Esophagus squamous epithelium (tissue), 5 donors: ENCODE results near the gene SAC3D1. TPM values are rescaled to one million over a fixed set of nuclear protein-coding genes. Genes with fewer than 3 reads are reported as not detected.
A peak's percentile ranks its signal among the peaks of the same experiment; 100 is the strongest.

Source experiments
- DNase-seq: peaks from one replicate; lab custom pipeline; 2025; lab: John Stamatoyannopoulos, UW
- H3K27ac ChIP-seq, 4 donors: fragments of 200-600 bp; sonication (generic); one replicate each; pipeline ENCODE4 v1.5.1; 2016 to 2019; ENCODE audit warnings: mild to moderate bottlenecking in 1 of 4
- H3K27me3 ChIP-seq, 4 donors: fragments of 200-600 bp; sonication (generic); 1 replicate in 3 of 4; 2 replicates in 1 of 4; pipeline versions ENCODE4 v1.5.1 to v1.6.0; 2017 to 2021; ENCODE audit warnings: antibody characterized with exemption in 1 of 4
- H3K36me3 ChIP-seq, 3 donors: fragments of 200-600 bp; sonication (generic); one replicate each; pipeline ENCODE4 v1.5.1; 2016 to 2019
- H3K4me1 ChIP-seq, 3 donors: fragments of 200-600 bp; sonication (generic); one replicate each; pipeline ENCODE4 v1.5.1; 2017 to 2019
- H3K4me3 ChIP-seq, 4 donors: fragments of 200-600 bp; sonication (generic); 1 replicate in 3 of 4; 2 replicates in 1 of 4; pipeline ENCODE4 v1.5.1; 2016 to 2019; ENCODE audit warnings: mild to moderate bottlenecking in 2 of 4, moderate library complexity in 1 of 4
- H3K9me3 ChIP-seq, 3 donors: fragments of 200-600 bp; sonication (generic); one replicate each; pipeline ENCODE4 v1.5.1; 2016 to 2019
- POLR2A ChIP-seq, 4 donors: fragments of 450-650 bp; IDR thresholded peaks; one replicate each; pipeline ENCODE4 v1.6.1; 2017; ENCODE audit warnings: antibody characterized with exemption in 4 of 4, mild to moderate bottlenecking in 4 of 4, moderate library complexity in 3 of 4
- WGBS, 2 donors: methylation state at CpG; one replicate each; pipeline ENCODE4 v1.1.5; 2018; 5-methylcytosine and 5-hydroxymethylcytosine counted together
- intact Hi-C: fragments of 100-400 bp; cut with DNase I; formaldehyde crosslinking; loops from one replicate; pipeline ENCODE4 v1.15.0; 2022
- total RNA-seq, 4 donors: library from RNA; depleted of rRNA; stranded (reverse); fragments of >200 nt; gene quantifications; one replicate each; pipeline ENCODE4 v1.1.0, GENCODE V29; 2016
- TF ChIP-seq, protein P1 (sequence below), 6 experiments: fragments of 450-650 bp in 4 of 6; fragments of 200-600 bp in 2 of 6; sonication (generic) in 2 of 6; IDR thresholded peaks; one replicate each; pipeline ENCODE4 v1.5.1; 2016 to 2019; ENCODE audit warnings: antibody characterized with exemption in 6 of 6, mild to moderate bottlenecking in 4 of 6, moderate library complexity in 4 of 6
- donor health status: DM: yes; HTN: yes; CAD: no.

The SAC3D1 gene
- total RNA-seq, 4 donors from 2014 or later, result 9.2 to 19.0 (median 15.1) TPM

DNA sequence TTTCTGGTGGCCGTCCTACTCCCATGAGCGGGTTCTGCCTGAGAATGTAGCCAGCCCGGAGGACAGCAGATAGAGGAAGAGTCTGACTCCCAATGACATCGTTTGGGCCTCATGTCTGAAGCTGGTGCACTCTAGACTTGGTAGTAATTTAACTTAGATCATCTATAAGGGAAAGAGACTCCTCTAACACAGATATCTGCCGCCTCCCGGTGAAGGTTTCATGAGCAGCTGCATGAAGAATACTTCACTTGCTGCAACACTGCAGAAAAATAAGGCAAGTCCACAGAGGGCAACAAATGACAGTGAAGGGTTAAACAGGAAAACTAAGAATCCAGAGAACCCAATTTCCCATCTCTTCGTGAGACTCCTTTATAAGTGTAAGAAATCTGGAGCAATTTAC lies 33.0 kb upstream of the SAC3D1 start:
- Histone ChIP-seq H3K4me1 (peaks cover under 1 to 12% (median 1%) of the 10 kb centered on the region in 3 donors), H3K27me3 (no peaks in the 10 kb centered on the region), H3K9me3 (no peaks in the 10 kb centered on the region), H3K36me3 (no peaks in the 10 kb centered on the region), H3K27ac (no peak overlapping the region), H3K4me3 (no peak overlapping the region)
- TF ChIP-seq, protein P1, sequence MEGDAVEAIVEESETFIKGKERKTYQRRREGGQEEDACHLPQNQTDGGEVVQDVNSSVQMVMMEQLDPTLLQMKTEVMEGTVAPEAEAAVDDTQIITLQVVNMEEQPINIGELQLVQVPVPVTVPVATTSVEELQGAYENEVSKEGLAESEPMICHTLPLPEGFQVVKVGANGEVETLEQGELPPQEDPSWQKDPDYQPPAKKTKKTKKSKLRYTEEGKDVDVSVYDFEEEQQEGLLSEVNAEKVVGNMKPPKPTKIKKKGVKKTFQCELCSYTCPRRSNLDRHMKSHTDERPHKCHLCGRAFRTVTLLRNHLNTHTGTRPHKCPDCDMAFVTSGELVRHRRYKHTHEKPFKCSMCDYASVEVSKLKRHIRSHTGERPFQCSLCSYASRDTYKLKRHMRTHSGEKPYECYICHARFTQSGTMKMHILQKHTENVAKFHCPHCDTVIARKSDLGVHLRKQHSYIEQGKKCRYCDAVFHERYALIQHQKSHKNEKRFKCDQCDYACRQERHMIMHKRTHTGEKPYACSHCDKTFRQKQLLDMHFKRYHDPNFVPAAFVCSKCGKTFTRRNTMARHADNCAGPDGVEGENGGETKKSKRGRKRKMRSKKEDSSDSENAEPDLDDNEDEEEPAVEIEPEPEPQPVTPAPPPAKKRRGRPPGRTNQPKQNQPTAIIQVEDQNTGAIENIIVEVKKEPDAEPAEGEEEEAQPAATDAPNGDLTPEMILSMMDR (IDR thresholded peaks at IDR 0.05), result no peak
- no peak for TF ChIP-seq POLR2A (IDR thresholded peaks at IDR 0.05)
- DNase-seq, result no peak
- WGBS, 2 donors, result 68 to 81% methylated on average over 4 to 7 of the region's 7 CpGs
- intact Hi-C loops, result no loop called here

DNA sequence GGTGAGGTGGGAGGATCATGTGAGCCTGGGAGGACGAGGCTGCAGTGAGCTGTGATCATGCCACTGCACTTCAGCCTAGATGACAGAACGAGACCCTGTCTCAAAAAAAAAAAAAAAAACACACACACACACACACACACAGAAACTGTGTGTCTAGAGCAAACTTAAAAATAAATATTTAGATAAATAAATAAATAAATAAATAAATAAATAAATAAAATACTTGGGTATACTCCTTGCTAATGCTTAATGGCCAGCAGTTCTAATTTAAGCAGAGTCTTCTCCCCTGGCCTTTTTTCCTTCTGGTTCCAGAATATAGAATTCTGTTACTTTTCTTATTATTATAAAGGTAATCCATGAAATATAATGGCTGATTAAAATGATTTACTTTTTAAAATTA lies 32.1 kb upstream of the SAC3D1 start:
- WGBS, 2 donors, result 76 to 100% methylated on average over 2 of the region's 2 CpGs
- H3K36me3 ChIP-seq, result no peaks in the 10 kb centered on the region
- intact Hi-C loops, result no loop called here
- TF ChIP-seq, protein P1 (IDR thresholded peaks at IDR 0.05), result no peak
- TF ChIP-seq POLR2A (IDR thresholded peaks at IDR 0.05), result no peak
- H3K4me3 ChIP-seq, result no peak overlapping the region
- H3K4me1 ChIP-seq, result peaks cover 5 to 20% (median 5%) of the 10 kb centered on the region in 3 donors
- no peaks in the 10 kb centered on the region for H3K27me3 ChIP-seq
- no peaks in the 10 kb centered on the region for H3K9me3 ChIP-seq
- no peak for DNase-seq
- no peak overlapping the region for H3K27ac ChIP-seq

DNA sequence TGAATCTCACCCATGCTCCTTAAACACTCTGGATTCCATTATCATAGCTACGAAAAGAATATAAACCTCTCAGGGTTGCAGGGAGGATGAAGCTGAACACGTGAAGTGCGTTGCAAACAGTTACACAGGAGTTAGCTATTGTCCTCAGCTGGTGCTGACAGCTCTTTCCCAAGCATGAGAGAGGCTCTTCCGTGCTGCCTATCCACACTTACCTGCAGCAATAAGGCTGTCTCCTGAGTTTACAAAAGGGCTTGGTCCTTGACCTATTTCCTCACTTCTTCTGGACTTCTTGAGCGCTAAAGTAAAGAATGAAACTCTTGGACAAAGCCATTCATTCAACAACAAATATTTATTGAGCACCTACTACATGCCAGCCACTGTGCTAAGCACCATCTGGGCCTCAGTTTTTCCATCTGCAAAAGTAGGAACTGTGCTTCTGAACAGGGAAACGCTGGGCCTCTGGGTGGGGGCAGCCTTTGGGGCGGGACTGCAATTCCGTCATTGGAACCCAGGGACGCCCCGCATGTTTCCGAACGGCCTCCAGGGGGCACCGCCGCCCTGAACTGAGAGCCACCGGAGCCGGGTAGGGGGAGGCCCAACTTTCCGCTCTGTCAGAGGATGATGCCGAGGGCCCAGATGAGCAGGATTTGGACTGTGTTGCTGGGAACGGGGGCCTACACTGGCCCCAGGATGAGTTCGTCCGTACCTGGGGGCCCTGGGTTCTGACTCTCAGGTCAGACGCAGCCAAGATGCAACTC lies 27.7 kb upstream of the SAC3D1 start:
- WGBS, 2 donors, result 34 to 37% methylated on average over 7 to 8 of the region's 22 CpGs
- H3K4me1 ChIP-seq, result peaks cover 17 to 38% (median 19%) of the 10 kb centered on the region in 3 donors
- H3K9me3 ChIP-seq, result no peaks in the 10 kb centered on the region
- intact Hi-C loops, result loop anchor here (5.0 kb wide), 1 partner anchor 161 kb away; no protein-coding TSS in a partner anchor
- no peaks in the 10 kb centered on the region for H3K27me3 ChIP-seq
- DNase-seq, result peak; percentile 43
- peaks cover 0 to 9% (median 1%) of the 10 kb centered on the region in 3 donors for H3K36me3 ChIP-seq
- TF ChIP-seq POLR2A (IDR thresholded peaks at IDR 0.05), result peak in 3 of 4 donors; percentile 51 to 62 (median 58)
- TF ChIP-seq, protein P1 (IDR thresholded peaks at IDR 0.05), result peak; percentile 73 to 96 (median 90)
- H3K27ac ChIP-seq, result peak overlapping the region; percentile 98 to 100 (median 99)
- H3K4me3 ChIP-seq, result peak overlapping the region; percentile 73 to 99 (median 96)

DNA sequence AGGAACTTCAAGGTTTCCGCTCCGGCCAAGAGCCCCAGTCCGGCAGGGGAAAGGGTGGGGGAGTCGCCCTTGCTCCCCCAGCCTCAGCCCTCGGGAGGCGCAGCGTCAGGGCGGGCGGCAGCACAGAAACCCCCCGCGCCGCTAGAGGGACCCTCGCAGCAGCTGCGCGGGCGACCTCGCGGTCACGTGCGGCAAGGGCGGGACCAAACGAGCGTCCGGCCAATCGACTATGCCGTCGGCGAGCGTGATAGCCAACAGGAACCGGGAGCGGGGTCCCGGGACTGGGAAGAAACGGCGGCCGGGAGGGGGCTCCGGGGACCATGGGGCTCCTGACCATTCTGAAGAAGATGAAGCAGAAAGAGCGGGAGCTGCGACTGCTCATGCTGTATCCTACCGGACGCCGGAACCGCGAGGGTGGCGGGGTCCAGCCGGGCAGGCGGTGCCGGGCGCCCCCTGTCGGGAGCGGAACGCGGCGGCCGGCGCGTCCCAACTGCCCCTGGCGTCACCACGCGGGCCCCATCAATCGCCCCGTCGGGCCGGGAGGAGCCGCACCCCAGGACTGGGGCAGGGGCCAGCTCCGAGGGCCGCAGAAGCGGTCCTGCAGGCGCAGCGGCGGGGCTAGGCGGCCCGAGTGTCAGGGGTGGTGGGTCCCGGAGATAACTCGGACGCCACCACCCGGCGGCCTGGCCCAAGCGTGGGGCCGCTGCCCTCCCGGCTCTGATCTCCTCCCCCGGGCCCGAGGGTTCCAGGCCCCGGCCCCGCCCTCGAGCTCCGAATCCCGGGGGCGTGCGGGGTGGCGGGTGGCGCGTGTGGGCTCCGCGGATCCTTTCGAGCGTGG lies 26.9 kb upstream of the SAC3D1 start, which contains the start of gene ARL2:
Gene ARL2, plus strand, starts transcription at position 273 of the 838 bp plus-strand sequence. Its CDS starts 48 bp downstream, at position 321.
- peak; percentile 41 for DNase-seq
- Histone ChIP-seq H3K9me3 (no peaks in the 10 kb centered on the region), H3K27me3 (no peaks in the 10 kb centered on the region), H3K4me3 (peak within 1 kb of the TSS; percentile 73 to 99 (median 96)), H3K27ac (peak within 1 kb of the TSS; percentile 98 to 100 (median 99)), H3K36me3 (peaks cover 0 to 17% (median 9%) of the 10 kb centered on the region in 3 donors), H3K4me1 (peaks cover 17 to 38% (median 19%) of the 10 kb centered on the region in 3 donors)
- 0 to 1% methylated on average over 2 to 19 of the region's 96 CpGs for WGBS, 2 donors
- peak in 2 of 4 donors; percentile 25 to 26 for TF ChIP-seq POLR2A (IDR thresholded peaks at IDR 0.05)
- TF ChIP-seq, protein P1 (IDR thresholded peaks at IDR 0.05), result peak; percentile 72 to 97 (median 93)
- intact Hi-C loops, result loop anchor here (5.0 kb wide), 1 partner anchor 162 kb away; no protein-coding TSS in a partner anchor
